Activated naive CD4-positive, alpha-beta T cell treated with Interleukin-2 at 50 U/mL for 16 hours (primary cell): ENCODE measurements around the gene UBR4.

ENCODE experiments used
- DNase-seq: peaks from one replicate; pipeline ENCODE4 v3.0.0-alpha.2; 2020

The UBR4 gene

GRCh38 chr1:19046972-19047731, 162.9 kb downstream of the UBR4 start:
- DNase-seq: no peak

GRCh38 chr1:19045898-19046880, 163.9 kb downstream of the UBR4 start:
- DNase-seq: no peak

GRCh38 chr1:19044975-19045831, 164.9 kb downstream of the UBR4 start:
- DNase-seq: peak; percentile 15

- DNase-seq: no peak
Measured at GRCh38 chr1:19044471-19044870, 165.6 kb downstream of the UBR4 start.

GRCh38 chr1:19043579-19044443, 166.3 kb downstream of the UBR4 start:
- no peak for DNase-seq

GRCh38 chr1:19042675-19043578, 167.1 kb downstream of the UBR4 start:
- peak; percentile 12 for DNase-seq

- no peak for DNase-seq
Measured at GRCh38 chr1:19040010-19040680, 169.9 kb downstream of the UBR4 start.

- no peak for DNase-seq
Measured at GRCh38 chr1:19038732-19039131, 171.3 kb downstream of the UBR4 start.

GRCh38 chr1:19038096-19038495, 172.0 kb downstream of the UBR4 start:
- DNase-seq: no peak

- no peak for DNase-seq
Measured at GRCh38 chr1:19037659-19038058, 172.4 kb downstream of the UBR4 start.

GRCh38 chr1:19036813-19037605, 173.1 kb downstream of the UBR4 start:
- no peak for DNase-seq

- DNase-seq: no peak
Measured at GRCh38 chr1:19036041-19036812, 173.8 kb downstream of the UBR4 start.

GRCh38 chr1:19035377-19036040, 174.6 kb downstream of the UBR4 start:
- no peak for DNase-seq

GRCh38 chr1:19034721-19035120, 175.3 kb downstream of the UBR4 start:
- no peak for DNase-seq

GRCh38 chr1:19033926-19034680, 176.0 kb downstream of the UBR4 start:
- no peak for DNase-seq

GRCh38 chr1:19033515-19033839, 176.6 kb downstream of the UBR4 start:
- no peak for DNase-seq
